Neural cell (in vitro differentiated cells): ENCODE results near the gene VAV2. TPM values are rescaled to one million over a fixed set of nuclear protein-coding genes. Genes with fewer than 3 reads are reported as not detected.

Source experiments
- H2AFZ ChIP-seq: fragments of 200-600, 300-800 bp; sonication (generic), shearing (Covaris generic); 2 replicates; pipeline ENCODE4 v1.6.0; 2014; ENCODE audit warnings: low read depth, mild to moderate bottlenecking, antibody characterized with exemption, low read length, moderate library complexity
- H3F3A ChIP-seq: fragments of 200-600 bp; shearing (Covaris generic); 2 replicates; pipeline ENCODE4 v1.6.1; 2016; ENCODE audit warnings: mild to moderate bottlenecking, moderate library complexity, mixed read lengths, antibody characterized with exemption, low read length; ENCODE audit not compliant: insufficient read depth, poor library complexity, severe bottlenecking
- H3K27ac ChIP-seq: fragments of 200-600, 300-800 bp; sonication (generic), shearing (Covaris generic); 2 replicates; pipeline ENCODE4 v1.5.1; 2014; ENCODE audit warnings: mild to moderate bottlenecking, low read length, moderate library complexity
- H3K27me3 ChIP-seq: fragments of 300-800, 200-600 bp; sonication (generic), shearing (Covaris generic); 2 replicates; pipeline ENCODE4 v1.6.0; 2014; ENCODE audit warnings: mild to moderate bottlenecking, low read depth, low read length, moderate library complexity; ENCODE audit not compliant: insufficient read depth
- H3K36me3 ChIP-seq: fragments of 300-800, 200-600 bp; sonication (generic), shearing (Covaris generic); 2 replicates; pipeline ENCODE4 v1.5.1; 2014; ENCODE audit warnings: mild to moderate bottlenecking, antibody characterized with exemption, low read length, moderate library complexity; ENCODE audit not compliant: insufficient read depth
- H3K4me2 ChIP-seq: fragments of 300-800, 200-600 bp; sonication (generic), shearing (Covaris generic); 2 replicates; pipeline ENCODE4 v1.6.0; 2014; ENCODE audit warnings: mild to moderate bottlenecking, low read length
- H3K4me3 ChIP-seq: fragments of 300-800, 200-600 bp; sonication (generic), shearing (Covaris generic); 2 replicates; pipeline ENCODE4 v1.5.1; 2014; ENCODE audit warnings: mild to moderate bottlenecking, low read length, moderate library complexity
- H3K79me2 ChIP-seq: fragments of 200-600 bp; shearing (Covaris generic); replicated peaks from 2 replicates; pipeline ENCODE4 v1.6.0; 2014; ENCODE audit warnings: mild to moderate bottlenecking, low read length, moderate library complexity; ENCODE audit not compliant: insufficient read depth
- H3K9ac ChIP-seq: fragments of 300-800, 200-600 bp; sonication (generic), shearing (Covaris generic); 2 replicates; pipeline ENCODE4 v1.6.1; 2016; ENCODE audit warnings: mild to moderate bottlenecking, low read length, mixed read lengths
- H3K9me2 ChIP-seq: fragments of 200-600 bp; shearing (Covaris generic); 2 replicates; pipeline ENCODE4 v1.6.1; 2016; ENCODE audit warnings: mild to moderate bottlenecking, low read length, mixed read lengths; ENCODE audit not compliant: insufficient read depth
- H3K9me3 ChIP-seq: fragments of 200-600, 300-800 bp; sonication (generic), shearing (Covaris generic); 2 replicates; pipeline ENCODE4 v1.6.1; 2016; ENCODE audit warnings: mild to moderate bottlenecking, mixed run types, low read length, moderate library complexity, mixed read lengths
- H4K20me1 ChIP-seq: fragments of 200-600 bp; shearing (Covaris generic); 2 replicates; pipeline ENCODE4 v1.6.1; 2016; ENCODE audit warnings: mild to moderate bottlenecking, mixed run types; ENCODE audit not compliant: insufficient read depth
- EP300 ChIP-seq: fragments of 450-650 bp; conservative IDR thresholded peaks from 2 replicates; pipeline ENCODE4 v1.6.1; 2014; ENCODE audit warnings: antibody characterized with exemption, mild to moderate bottlenecking, moderate library complexity; ENCODE audit not compliant: poor library complexity, severe bottlenecking
- EZH2 ChIP-seq: fragments of 200-600, 300-800 bp; shearing (Covaris generic), sonication (generic); IDR thresholded peaks from 2 replicates; pipeline ENCODE4 v1.6.1; 2014; ENCODE audit warnings: antibody characterized with exemption, low read length, borderline replicate concordance, mild to moderate bottlenecking; ENCODE audit not compliant: insufficient read depth, poor library complexity, severe bottlenecking
- MXI1 ChIP-seq: fragments of 450-650 bp; conservative IDR thresholded peaks from 2 replicates; pipeline ENCODE4 v1.6.1; 2014; ENCODE audit warnings: antibody characterized with exemption, mild to moderate bottlenecking; ENCODE audit not compliant: poor library complexity, severe bottlenecking
- POLR2AphosphoS5 ChIP-seq: IDR thresholded peaks from 2 replicates; pipeline ENCODE4 v1.6.1; 2012
- RAD21 ChIP-seq: fragments of 450-650 bp; conservative IDR thresholded peaks from 2 replicates; pipeline ENCODE4 v1.6.1; 2014; ENCODE audit warnings: antibody characterized with exemption, mild to moderate bottlenecking, moderate library complexity
- SMC3 ChIP-seq: fragments of 450-650 bp; conservative IDR thresholded peaks from 2 replicates; pipeline ENCODE4 v1.6.1; 2014; ENCODE audit warnings: antibody characterized with exemption, mild to moderate bottlenecking, moderate library complexity; ENCODE audit not compliant: poor library complexity
- polyA plus RNA-seq: library from polyadenylated mRNA; depleted of rRNA; stranded (reverse); fragments of >200 nt; gene quantifications from 2 replicates; pipeline ENCODE4 v1.2.3, GENCODE V29; 2014
- TF ChIP-seq, protein P1 (sequence below): IDR thresholded peaks from 2 replicates; pipeline ENCODE4 v1.6.1; 2012; ENCODE audit warnings: borderline replicate concordance
- TF ChIP-seq, protein P2 (sequence below): fragments of 450-650 bp; IDR thresholded peaks from 2 replicates; pipeline ENCODE4 v1.5.1; 2014; ENCODE audit warnings: antibody characterized with exemption, mild to moderate bottlenecking, moderate library complexity; ENCODE audit not compliant: poor library complexity, severe bottlenecking

Gene VAV2
- polyA plus RNA-seq, 1 donor from 2014 or later = 35.2 TPM

DNA sequence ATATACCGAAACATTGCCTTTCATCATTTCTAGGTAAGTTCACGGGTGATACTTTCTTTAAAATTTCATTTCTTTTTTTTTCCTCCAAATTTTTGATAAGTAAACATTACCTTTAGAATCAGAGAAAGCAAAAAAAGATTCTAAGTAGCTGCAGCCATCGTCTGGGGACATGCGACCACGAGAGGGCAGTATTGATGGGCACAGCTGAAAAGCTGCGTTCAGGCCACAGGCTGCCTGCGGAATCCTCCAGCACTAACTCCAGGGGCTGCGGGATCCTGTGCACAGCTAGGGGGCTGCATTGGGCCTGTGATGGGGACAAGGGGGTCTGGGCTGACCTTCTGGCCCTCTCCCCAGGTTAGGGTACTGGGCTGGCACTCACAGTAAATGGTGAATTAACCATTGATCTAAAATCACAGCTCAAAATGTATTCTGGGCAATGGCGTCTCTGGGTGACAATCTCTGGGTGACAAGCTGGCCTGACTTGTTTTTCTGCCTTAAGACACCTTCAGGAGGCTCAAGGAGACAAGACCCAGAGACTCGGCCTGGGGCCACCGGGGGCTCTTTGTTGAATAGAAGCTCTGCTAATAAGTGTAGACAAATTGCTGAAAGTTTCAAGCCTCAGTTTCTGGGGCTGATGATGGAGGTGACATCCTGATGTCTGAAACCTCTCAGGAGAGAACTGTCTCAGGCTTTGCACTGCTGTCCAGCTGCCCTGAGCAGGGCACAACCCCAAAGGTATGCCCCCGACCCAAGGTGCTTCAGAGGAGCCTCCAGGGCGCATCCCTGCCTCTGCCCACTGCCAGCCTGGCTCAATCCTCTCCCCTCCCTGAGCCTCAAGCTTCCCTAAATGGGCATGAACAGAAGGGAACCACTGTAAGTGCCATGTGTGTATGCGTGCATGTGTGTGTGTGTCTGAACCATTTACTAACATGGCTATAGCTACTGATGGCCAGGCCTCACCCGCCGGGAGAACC is 209.7 kb downstream of the VAV2 start:
- Histone ChIP-seq H3K27me3 (no peaks in the 10 kb centered on the region), H3K4me2 (no peak overlapping the region), H3F3A (no peaks in the 10 kb centered on the region), H2AFZ (no peak overlapping the region), H3K4me3 (no peak overlapping the region), H4K20me1 (no peaks in the 10 kb centered on the region), H3K79me2 (no peaks in the 10 kb centered on the region), H3K36me3 (no peaks in the 10 kb centered on the region), H3K27ac (no peak overlapping the region), H3K9me3 (no peaks in the 10 kb centered on the region), H3K9me2 (no peaks in the 10 kb centered on the region), H3K9ac (no peak overlapping the region)
- TF ChIP-seq, protein P1, sequence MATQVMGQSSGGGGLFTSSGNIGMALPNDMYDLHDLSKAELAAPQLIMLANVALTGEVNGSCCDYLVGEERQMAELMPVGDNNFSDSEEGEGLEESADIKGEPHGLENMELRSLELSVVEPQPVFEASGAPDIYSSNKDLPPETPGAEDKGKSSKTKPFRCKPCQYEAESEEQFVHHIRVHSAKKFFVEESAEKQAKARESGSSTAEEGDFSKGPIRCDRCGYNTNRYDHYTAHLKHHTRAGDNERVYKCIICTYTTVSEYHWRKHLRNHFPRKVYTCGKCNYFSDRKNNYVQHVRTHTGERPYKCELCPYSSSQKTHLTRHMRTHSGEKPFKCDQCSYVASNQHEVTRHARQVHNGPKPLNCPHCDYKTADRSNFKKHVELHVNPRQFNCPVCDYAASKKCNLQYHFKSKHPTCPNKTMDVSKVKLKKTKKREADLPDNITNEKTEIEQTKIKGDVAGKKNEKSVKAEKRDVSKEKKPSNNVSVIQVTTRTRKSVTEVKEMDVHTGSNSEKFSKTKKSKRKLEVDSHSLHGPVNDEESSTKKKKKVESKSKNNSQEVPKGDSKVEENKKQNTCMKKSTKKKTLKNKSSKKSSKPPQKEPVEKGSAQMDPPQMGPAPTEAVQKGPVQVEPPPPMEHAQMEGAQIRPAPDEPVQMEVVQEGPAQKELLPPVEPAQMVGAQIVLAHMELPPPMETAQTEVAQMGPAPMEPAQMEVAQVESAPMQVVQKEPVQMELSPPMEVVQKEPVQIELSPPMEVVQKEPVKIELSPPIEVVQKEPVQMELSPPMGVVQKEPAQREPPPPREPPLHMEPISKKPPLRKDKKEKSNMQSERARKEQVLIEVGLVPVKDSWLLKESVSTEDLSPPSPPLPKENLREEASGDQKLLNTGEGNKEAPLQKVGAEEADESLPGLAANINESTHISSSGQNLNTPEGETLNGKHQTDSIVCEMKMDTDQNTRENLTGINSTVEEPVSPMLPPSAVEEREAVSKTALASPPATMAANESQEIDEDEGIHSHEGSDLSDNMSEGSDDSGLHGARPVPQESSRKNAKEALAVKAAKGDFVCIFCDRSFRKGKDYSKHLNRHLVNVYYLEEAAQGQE = no peak
- peak; percentile 95 for TF ChIP-seq SMC3
- TF ChIP-seq POLR2AphosphoS5 = no peak
- TF ChIP-seq, protein P2, sequence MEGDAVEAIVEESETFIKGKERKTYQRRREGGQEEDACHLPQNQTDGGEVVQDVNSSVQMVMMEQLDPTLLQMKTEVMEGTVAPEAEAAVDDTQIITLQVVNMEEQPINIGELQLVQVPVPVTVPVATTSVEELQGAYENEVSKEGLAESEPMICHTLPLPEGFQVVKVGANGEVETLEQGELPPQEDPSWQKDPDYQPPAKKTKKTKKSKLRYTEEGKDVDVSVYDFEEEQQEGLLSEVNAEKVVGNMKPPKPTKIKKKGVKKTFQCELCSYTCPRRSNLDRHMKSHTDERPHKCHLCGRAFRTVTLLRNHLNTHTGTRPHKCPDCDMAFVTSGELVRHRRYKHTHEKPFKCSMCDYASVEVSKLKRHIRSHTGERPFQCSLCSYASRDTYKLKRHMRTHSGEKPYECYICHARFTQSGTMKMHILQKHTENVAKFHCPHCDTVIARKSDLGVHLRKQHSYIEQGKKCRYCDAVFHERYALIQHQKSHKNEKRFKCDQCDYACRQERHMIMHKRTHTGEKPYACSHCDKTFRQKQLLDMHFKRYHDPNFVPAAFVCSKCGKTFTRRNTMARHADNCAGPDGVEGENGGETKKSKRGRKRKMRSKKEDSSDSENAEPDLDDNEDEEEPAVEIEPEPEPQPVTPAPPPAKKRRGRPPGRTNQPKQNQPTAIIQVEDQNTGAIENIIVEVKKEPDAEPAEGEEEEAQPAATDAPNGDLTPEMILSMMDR = peak; percentile 90
- TF ChIP-seq EP300 = no peak
- peak; percentile 92 for TF ChIP-seq RAD21
- no peak for TF ChIP-seq EZH2

DNA sequence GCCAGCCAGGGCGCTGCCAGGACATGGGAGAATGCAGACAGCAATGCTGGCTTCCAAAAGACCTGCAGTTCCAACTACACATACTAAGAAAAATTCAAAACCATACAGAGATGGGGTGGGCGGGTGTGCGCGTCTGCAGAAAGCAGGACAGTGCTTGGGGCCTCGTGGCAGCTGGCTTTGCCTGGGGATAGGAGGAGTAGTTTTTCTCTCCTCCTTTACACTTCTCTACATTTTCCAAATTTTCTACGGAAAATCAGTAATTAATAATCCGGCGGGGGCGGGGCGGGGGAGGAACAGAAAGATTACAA is 210.3 kb downstream of the VAV2 start:
- no peak overlapping the region for H3K9ac ChIP-seq
- TF ChIP-seq MXI1 (no peak), POLR2AphosphoS5 (no peak), EZH2 (no peak), RAD21 (no peak)
- no peak overlapping the region for H2AFZ ChIP-seq
- no peaks in the 10 kb centered on the region for H3F3A ChIP-seq
- no peak overlapping the region for H3K4me2 ChIP-seq
- no peaks in the 10 kb centered on the region for H3K27me3 ChIP-seq
- no peaks in the 10 kb centered on the region for H3K36me3 ChIP-seq
- no peak overlapping the region for H3K27ac ChIP-seq
- H3K9me3 ChIP-seq = no peaks in the 10 kb centered on the region
- no peaks in the 10 kb centered on the region for H3K79me2 ChIP-seq
- H3K9me2 ChIP-seq = no peaks in the 10 kb centered on the region
- H4K20me1 ChIP-seq = no peaks in the 10 kb centered on the region
- H3K4me3 ChIP-seq = no peak overlapping the region
